ENCODE data around the gene MAP3K21. TPM values are rescaled to one million over a fixed set of nuclear protein-coding genes. Genes with fewer than 3 reads are reported as not detected.
A peak's percentile ranks its signal among the peaks of the same experiment; 100 is the strongest.

The MAP3K21 gene
- total and polyA plus RNA-seq, 3 donors from 2014 or later: 17.2 to 111 (median 80.2) TPM

DNA sequence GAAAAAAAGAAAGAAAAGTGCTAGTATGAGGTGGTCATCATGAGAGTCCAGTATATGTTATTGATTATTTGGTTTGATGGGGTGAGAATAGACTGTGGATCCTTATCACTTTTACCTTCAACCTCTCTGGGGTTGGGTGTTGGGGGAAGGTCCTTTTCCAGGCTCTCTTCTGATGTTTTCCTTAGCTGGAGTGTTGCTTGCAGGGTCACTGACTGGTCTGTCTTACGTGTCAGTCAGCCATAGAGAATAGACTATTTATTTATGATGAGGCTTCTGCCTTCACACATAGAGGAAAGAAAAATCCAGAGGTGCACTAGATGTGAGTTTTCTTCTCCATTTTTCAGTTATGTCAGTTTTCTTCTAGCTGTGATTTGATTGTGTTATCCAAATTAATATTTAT lies 36.5 kb downstream of the MAP3K21 start:
- intact Hi-C loops (cut with DNase I; ENCODE audit: low total_unique reads): no loop called here
- no peaks in the 10 kb centered on the region for H3K36me3 ChIP-seq (ENCODE audit: low read depth, missing control alignments)
- DNase-seq: no peak
- no peak overlapping the region for H3K27ac ChIP-seq
- H3K4me1 ChIP-seq: peaks cover 7% of the 10 kb centered on the region
- H3K4me3 ChIP-seq: no peak overlapping the region
- 48 to 69% methylated on average over 1 of the region's 1 CpG for WGBS, 2 donors
- no peaks in the 10 kb centered on the region for H3K9me3 ChIP-seq
- TF ChIP-seq, protein P1, sequence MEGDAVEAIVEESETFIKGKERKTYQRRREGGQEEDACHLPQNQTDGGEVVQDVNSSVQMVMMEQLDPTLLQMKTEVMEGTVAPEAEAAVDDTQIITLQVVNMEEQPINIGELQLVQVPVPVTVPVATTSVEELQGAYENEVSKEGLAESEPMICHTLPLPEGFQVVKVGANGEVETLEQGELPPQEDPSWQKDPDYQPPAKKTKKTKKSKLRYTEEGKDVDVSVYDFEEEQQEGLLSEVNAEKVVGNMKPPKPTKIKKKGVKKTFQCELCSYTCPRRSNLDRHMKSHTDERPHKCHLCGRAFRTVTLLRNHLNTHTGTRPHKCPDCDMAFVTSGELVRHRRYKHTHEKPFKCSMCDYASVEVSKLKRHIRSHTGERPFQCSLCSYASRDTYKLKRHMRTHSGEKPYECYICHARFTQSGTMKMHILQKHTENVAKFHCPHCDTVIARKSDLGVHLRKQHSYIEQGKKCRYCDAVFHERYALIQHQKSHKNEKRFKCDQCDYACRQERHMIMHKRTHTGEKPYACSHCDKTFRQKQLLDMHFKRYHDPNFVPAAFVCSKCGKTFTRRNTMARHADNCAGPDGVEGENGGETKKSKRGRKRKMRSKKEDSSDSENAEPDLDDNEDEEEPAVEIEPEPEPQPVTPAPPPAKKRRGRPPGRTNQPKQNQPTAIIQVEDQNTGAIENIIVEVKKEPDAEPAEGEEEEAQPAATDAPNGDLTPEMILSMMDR (IDR thresholded peaks at IDR 0.05): no peak
- TF ChIP-seq POLR2A (IDR thresholded peaks at IDR 0.05): no peak
- H3K27me3 ChIP-seq: no peaks in the 10 kb centered on the region

DNA sequence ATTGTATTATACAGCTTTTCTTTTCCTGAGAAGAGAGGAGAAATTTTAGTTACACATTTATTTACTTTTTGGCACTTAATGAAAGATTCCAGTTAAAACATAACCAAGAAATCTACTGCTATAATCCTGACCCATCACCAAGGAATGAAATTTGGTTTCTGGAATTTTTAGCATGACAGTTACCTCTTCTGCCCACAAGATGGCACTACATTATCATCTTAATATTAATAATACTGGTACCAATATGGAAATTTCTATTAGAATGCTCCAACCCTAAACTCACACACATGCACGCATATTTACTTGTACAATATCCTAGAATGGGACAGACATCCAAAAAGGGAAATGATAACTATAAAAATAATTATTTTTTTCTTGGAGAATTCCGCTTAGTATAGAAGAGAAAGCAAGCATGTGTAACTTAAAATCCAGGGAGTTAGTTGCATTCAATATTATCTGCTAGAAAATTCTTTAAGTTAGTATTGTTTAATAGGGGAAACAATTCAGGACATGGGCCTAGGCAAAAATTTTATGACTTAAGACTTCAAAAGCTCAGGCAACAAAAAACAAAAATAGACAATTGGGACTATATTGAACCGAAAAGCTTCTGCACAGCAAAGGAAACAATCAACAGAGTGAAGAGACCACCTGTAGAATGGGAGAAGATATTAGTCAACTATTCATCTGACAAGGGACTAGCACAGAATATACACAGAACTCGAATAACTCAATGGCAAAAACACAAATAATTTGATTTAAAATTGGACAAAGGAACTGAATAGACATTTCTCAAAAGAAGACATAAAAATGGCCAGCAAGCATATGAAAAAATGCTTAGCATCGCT lies 37.4 kb downstream of the MAP3K21 start:
- Histone ChIP-seq H3K4me3 (no peak overlapping the region), H3K27me3 (no peaks in the 10 kb centered on the region), H3K27ac (no peak overlapping the region), H3K36me3 (ENCODE audit: low read depth, missing control alignments) (no peaks in the 10 kb centered on the region), H3K4me1 (peaks cover 7% of the 10 kb centered on the region), H3K9me3 (no peaks in the 10 kb centered on the region)
- intact Hi-C loops (cut with DNase I; ENCODE audit: low total_unique reads): no loop called here
- TF ChIP-seq, protein P1 (IDR thresholded peaks at IDR 0.05): peak; percentile 43 to 76 (median 53)
- no peak for TF ChIP-seq POLR2A (IDR thresholded peaks at IDR 0.05)
- no peak for DNase-seq
- 81 to 82% methylated on average over 5 of the region's 5 CpGs for WGBS, 2 donors

DNA sequence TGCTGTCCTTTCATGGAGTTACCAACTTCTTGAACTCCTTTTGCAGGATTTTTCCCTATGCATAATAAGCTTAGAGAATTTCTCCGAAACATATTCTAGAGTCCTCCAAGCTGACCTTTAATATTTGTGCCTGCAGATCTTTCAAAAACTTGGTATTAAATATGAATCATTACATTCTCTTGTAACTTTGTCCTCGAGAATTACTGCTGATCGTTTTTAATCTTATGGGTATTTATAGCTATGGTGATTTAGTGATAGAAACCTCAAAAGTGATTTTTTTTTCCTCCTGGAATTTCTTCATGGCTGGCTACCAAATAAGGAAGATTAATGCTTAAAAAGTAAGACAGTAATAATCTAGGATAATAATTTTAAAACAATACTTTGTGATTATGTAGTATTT lies 39.1 kb downstream of the MAP3K21 start:
- Histone ChIP-seq H3K36me3 (ENCODE audit: low read depth, missing control alignments) (no peaks in the 10 kb centered on the region), H3K4me3 (no peak overlapping the region), H3K27me3 (no peaks in the 10 kb centered on the region), H3K27ac (no peak overlapping the region), H3K9me3 (no peaks in the 10 kb centered on the region), H3K4me1 (peaks cover 7% of the 10 kb centered on the region)
- no peak for DNase-seq
- intact Hi-C loops (cut with DNase I; ENCODE audit: low total_unique reads): no loop called here
- TF ChIP-seq POLR2A (IDR thresholded peaks at IDR 0.05): no peak
- TF ChIP-seq, protein P1 (IDR thresholded peaks at IDR 0.05): no peak
- WGBS, 2 donors: 46 to 55% methylated on average over 3 of the region's 3 CpGs

DNA sequence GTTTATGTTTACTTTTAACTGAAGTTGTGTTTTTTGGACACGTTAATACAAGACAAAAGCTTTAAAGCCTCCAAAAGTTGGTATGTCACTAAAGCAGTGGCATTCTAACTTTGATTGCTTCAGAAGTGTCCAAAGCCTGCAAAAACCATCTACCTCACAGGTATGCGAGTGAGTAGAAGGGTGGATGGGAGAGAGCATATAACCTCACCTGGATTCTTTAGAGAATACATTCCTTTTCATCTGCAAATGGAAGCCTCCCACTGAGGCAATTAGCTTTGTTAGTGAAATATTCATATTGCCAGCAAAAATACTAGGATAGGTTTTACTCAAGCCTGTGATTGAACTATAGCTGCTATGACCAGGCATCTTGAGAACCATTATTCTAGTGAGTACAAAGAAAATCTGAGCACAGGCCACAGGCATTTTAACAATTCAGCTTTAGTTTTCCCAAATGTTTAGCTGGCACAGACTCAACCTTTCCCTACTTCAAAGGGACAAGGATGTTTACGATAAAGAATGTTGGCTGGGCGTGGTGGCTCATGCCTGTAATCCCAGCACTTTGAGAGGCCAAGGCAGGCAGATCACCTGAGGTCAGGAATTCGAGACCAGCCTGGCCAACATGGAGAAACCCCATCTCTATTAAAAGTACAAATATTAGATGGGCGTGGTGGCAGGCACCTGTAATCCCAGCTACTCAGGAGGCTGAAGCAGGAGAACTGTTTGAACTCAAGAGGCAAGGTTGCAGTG lies 39.7 kb downstream of the MAP3K21 start:
- DNase-seq: no peak
- Histone ChIP-seq H3K4me1 (peaks cover 6% of the 10 kb centered on the region), H3K27me3 (no peaks in the 10 kb centered on the region), H3K9me3 (no peaks in the 10 kb centered on the region), H3K4me3 (no peak overlapping the region), H3K36me3 (ENCODE audit: low read depth, missing control alignments) (no peaks in the 10 kb centered on the region), H3K27ac (no peak overlapping the region)
- intact Hi-C loops (cut with DNase I; ENCODE audit: low total_unique reads): no loop called here
- TF ChIP-seq, protein P1 (IDR thresholded peaks at IDR 0.05): no peak
- no peak for TF ChIP-seq POLR2A (IDR thresholded peaks at IDR 0.05)
- 59 to 66% methylated on average over 5 to 6 of the region's 6 CpGs for WGBS, 2 donors

Measured in testis (tissue), 3 donors.